Stimulated activated CD8-positive, alpha-beta memory T cell treated with anti-CD3 and anti-CD28 coated beads, Interleukin-7, amount 100 ng/mL, for 4 hours (primary cell): Measurements from ENCODE around the gene PARD3B.

Source experiments
- DNase-seq, 2 donors: peaks; one replicate each; pipeline ENCODE4 v3.0.0-alpha.2; 2020; ENCODE audit warnings: low read depth in 2 of 2

PARD3B gene

DNA sequence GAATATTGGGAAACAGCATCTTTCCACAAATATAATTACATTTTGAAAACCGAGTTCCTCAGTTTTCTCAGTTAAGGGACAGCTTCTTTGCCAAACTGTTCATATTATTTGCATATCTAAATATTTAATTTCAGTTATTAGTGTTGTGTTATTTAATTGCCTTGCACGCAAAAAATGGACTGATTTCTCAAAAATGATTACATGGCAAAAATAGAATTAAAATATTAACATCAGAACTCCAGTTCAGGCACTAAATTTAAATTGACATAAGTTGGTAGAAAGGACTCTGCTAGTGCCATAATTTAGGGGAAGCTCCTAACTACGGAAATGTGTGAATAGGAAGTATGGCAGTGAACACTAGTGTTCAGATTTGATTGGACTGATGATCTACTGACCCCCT, 209.6 kb downstream of the PARD3B start:
- no peak for DNase-seq

DNA sequence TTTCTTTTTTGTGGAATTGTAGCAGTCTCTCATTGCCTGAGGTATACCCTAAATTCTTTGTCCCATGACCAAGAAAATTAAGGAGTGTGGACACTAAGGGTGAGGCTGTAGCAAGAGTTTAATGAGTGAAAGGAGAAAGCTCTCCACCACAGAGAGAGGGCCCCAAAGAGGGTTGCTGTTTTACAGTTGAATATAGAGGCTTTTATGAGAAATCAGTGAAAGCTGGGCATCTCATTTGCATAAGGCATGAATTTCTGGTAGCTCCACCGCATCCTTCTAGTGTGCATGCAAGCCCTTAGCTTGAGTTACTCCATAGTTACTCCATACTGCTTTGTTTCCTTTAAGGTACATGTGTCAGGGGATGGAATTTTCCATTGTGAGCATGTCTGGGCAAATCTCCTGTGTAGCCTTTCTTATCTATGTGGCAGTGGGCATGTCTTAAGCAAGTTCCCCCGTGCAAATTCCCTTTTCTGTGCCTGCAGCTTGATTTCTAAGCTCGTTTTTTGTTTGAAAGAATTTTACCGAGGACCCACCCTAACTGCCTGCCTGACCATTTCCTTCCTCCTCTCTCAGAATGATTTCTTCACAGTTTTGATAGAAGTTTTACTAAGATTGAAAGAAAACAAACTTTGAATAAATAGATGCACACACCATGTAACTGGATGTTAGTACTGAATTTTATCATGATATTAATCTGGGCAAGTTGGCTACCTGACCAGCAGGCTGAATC, 218.9 kb downstream of the PARD3B start:
- DNase-seq, result no peak

DNA sequence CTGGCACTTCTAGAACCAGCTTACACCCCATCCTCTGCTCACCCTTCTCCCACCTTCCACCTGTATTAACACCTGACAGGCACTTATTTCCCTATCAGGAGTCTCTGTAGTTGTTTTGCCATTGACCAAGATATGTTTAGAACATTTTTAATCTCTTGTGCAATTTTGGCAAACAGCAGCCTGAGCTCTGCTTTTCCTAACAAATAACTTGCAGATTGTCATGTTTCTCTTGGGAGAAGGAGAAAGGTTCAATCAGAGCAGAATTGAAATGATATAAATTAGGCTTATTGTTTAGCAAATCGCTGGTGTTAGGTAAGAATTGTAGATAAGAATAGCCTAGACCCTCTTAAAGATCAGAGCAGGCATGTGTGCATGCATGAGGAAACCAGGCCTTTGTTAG, 225.5 kb downstream of the PARD3B start:
- no peak for DNase-seq

DNA sequence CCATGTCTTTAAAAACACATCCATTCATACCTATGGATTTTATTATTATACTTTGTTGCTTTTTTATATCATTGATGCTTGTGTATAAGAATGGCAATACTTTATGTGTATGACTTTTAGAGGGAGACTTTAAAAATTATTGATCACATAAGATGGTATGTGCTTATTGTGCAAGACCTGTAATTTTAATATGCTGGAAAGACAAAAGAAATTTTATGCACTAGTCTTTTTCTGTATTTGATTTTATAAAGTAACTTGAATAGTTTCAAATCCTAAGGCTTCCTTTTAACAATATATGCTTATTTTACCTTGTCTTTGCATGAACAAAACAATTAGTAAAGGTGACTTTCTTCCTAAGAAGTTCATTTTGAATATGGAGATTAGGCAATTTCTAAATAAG, 226.4 kb downstream of the PARD3B start:
- no peak for DNase-seq

DNA sequence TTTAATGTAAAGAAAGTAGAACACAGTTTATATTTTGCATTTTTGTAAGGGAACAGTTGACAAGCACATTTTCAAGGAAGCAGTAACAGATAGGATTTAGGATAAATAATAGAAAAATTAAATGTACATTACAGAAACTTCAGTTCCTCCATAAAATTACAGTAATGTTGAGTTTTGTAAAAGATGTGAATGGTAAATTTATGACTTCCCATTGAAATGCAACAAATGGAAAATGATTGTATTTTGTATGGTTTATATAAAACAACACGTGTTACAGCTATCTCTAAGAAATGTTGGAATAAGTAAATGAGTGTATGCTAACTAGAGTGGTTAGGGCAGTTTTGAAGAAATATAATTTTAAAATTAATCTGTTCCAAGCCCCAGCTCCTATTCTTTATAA, 227.3 kb downstream of the PARD3B start:
- no peak for DNase-seq

DNA sequence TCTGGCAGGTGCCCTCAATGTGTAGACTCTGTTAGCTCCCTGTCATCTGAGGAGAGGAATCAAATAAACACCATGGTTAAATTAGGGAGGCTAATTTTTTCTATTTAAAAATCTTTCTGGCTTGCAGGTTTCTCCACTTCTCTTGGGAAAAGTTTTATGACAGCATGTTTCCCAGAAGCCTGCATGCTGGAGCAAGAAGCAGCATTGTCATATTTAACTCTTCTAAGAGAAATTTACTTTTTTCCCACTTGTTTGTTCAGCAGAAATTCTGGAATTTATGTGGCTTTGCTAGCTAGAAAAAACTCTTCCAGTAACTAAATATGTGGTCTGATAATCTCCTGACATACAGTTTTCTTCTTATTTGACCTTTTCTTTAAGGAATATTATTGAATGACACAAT, 230.5 kb downstream of the PARD3B start:
- no peak for DNase-seq

DNA sequence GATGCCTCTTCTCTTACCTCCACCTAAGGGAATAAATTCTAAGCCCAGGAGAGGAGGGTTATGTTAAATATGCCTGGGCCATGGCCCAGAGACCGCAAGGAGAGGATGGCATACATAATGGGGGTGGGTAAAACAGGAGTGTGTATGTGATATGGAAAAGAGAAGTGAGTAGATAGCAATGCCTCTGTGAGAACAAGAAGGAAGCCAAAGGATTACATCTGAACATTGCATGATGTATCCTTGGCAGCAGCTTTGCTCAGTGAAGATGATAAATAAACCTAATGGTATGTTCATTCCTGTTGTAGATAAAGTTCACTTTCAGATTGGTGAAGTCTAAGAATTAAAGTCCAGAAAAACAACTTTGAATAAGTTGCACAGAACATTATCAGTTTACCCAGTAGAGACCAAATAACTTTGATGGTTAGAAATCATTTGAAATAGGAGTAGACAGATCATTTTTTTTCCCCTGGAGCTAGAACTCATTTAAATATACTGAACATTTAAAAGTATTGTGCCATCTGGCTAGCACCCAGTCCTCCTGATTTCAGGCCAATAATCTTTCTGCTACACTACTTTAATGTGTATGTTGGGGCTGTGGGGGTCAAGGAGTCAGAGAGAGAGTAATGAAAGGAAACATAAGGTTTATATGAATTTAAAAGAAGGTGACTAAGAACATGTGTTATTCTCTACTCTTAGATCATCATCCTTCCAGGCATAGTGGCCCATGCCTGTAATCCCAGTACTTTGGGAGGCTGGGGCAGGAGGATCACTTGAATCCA, 231.7 kb downstream of the PARD3B start:
- DNase-seq, result no peak

DNA sequence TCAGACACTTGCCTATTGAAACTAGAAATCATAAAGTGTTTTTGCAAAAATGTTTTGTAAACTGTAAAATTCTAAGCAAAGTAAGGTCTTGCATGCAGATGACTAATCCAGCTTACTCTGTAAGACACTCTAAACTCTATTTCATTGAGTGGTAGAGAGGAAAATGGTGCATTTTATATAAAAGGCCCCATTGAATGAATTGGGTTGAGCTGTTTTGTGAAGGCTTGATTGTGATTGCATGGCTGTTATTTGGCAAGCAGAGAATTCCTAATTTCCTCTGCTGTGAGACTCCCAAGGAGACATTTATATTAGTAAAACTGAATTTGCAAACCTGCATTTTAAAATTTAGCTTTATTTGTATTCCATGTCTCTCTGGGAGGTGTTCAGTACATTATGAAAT, 234.5 kb downstream of the PARD3B start:
- no peak for DNase-seq

DNA sequence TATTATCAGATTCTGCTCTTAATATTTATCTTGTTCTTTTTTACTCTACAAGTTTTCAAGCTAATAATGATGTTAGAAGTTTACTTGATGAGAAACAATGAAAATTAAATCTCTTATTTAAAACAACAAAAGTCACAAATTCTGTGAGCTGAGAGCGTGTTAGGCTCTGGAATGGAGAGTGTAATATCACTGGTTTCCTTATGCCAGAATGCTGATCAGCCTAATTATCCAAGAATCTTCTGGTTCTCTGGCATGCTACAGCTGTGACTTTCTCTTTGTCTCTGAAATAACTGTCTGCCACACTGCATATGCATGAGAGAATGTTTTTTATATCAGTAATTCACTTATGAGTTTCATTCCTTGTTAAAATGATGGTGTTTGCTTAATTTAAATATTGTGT, 236.7 kb downstream of the PARD3B start:
- no peak for DNase-seq

DNA sequence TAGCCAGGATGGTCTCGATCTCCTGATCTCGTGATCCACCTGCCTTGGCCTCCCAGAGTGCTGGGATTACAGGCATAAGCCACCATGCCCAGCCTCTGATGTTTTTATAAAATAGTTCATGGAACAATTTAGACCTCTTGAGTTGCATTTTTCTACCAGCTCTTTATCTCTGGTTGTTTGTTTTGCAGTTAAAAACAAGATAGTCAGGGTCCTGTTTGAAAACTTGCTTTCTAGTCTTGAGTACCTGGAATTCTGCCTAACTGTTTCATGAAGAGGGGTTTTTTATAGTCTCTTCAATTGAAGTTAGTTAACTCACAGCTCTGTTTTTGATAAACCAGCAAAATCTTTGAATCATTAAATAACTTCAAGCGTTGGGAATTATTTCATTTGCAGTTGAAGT, 244.8 kb downstream of the PARD3B start:
- DNase-seq, result no peak

DNA sequence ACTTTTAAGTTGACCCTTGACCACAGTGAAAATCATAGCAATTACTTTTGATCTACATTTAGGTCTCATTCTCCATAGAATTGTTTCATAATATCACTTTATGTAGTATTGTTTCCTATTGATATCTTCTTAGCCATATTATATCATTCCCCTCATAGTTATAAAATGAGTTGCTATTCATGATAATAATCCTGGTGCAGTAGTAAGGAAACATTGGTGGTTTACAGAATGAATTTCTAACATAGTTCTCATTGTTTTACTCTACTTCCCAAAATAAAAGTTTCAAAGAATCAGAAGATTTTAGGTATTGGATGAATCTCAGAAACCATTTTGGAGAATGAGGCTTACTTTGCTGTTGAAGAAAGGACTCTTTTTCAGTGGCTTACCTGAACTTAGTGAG, 246.0 kb downstream of the PARD3B start:
- DNase-seq, result no peak

DNA sequence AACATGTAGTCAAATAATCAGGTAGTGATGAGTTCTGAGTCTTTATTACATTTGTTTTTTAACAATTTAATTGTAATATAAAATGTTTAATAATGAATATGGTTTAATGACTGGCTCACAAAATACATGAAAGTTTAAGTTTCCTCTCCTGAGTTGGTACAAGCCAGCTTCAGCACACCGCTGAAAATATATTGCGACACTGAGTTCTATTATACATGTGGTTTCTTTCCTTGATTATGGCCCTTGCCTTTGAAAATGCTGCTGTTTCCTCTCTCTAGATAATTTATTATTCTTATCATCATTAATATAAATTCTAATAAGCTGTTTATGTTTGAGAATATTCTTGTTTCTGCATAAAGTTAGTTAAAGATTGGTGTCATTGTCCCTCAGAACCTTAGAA, 249.3 kb downstream of the PARD3B start:
- no peak for DNase-seq

DNA sequence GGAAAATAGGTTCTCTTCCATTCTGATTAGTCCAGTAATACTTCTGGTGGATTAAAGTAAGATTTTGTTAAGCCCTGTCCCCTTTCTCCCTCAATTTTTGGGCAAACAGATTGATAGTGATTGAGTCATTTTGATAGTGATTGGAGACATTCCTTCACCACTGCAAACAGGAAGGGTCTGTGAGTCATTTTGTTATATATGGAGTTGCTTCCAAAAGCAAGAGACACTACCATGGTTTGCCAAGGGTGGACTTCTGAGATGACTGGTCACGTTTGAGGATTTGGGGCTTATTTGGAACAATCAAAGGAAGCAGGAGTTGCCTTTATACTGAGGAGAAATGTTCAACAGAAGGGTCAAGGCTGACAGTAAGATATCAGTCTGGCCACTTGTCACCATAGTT, 249.9 kb downstream of the PARD3B start:
- no peak for DNase-seq

DNA sequence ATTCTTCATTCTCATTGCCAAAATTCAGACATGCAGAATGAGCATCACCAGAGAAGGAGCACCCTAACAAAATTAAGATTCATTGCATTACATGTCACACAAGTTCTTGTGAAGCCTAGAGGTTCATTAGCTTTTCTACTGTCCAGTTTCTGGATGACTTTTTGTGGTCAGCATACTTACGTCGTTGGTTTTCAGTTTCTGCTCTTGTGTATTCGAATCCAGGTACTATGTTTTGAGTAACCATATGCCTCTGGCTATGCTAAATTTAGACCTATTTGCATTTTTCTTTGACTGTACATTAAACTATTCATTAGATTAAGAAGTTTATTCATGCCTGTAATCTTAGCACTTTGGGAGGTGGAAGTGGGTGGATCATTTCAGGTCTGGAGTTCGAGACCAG, 251.3 kb downstream of the PARD3B start:
- no peak for DNase-seq

DNA sequence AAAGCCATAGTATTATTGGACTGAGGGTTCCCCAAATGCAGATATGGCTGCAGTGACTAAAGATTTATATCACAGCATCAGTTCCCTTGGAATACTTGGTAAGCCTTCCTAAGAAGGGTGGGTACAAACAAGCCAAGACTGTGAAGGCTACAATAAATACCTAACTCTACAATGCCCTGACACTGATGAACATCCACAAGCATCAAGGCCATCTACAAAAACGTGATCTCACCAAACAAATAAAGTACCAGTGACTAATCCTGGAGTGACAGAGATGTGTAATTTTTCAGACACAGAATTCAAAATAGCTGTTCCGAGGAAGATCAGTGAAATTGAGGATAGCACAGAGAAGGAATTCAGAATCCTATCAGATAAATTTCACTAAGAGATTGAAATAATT, 254.5 kb downstream of the PARD3B start:
- no peak for DNase-seq

DNA sequence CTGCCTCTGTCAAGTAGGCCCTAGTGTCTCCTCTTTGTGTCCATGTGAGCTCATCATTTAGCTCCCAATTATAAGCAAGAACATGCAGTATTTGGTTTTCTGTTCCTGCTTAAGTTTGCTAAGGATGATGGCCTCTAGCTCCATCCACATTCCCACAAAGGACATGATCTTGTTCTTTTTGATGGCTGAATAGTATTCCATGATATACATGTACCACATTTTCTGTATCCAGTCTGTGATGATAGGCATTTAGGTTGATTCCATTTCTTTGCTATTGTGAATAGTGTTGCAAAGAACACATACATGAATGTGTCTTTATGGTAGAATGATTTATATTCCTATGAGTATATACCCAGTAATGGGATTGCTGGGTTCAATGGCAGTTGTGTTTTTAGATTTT, 263.2 kb downstream of the PARD3B start:
- DNase-seq, result no peak

DNA sequence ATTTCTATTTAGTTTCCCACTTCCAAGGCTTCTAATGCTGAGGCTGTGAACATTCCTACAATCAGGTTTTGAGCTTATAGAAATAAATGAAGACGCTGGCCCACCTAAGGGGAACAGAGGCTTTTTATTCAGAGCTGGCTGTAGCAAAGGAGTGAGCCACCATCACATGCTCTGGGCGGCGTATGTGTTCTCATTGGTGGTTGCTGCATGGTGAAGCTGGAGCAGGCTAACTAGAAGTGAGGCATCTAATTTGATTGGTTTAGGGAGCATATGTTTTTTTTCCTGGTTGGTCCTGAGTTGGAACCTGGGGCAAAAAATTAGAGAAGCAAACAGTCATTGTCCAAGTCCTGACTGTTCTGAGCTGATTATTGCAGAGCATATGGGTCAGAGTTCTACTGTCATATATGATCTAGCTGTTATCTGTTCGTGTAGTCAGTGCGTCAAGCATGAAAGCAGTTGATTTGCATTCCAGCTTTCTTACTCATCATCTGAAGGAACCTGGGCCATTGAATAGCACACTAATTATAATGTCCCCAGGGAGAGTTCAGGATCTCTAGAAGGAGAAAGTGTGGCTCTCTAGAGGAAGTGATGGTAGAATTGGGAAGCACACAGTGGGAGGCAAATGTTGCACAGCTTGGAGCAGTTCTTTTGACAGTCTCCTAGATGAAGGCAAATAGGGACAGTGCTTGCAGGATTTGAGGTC, 279.6 kb downstream of the PARD3B start:
- DNase-seq, result no peak

DNA sequence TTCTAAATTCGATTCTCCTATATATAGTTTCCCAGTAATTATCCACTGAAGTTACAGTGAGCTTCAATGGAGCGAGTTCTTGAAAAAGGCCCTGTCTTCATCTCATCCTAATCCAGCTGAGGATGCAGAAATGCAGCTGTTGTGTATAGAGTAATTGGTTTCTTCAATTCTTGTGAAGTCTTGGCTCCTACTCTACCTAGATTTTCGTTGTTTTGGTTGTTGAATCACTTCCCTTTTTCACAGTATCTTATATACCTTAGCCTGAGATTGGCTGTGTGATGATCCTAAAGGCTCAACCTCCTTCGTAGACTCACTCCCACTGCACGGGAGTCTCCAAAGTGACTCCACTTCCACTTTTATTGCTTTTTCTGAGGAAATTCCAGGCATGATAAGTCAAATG, 280.4 kb downstream of the PARD3B start:
- no peak for DNase-seq

DNA sequence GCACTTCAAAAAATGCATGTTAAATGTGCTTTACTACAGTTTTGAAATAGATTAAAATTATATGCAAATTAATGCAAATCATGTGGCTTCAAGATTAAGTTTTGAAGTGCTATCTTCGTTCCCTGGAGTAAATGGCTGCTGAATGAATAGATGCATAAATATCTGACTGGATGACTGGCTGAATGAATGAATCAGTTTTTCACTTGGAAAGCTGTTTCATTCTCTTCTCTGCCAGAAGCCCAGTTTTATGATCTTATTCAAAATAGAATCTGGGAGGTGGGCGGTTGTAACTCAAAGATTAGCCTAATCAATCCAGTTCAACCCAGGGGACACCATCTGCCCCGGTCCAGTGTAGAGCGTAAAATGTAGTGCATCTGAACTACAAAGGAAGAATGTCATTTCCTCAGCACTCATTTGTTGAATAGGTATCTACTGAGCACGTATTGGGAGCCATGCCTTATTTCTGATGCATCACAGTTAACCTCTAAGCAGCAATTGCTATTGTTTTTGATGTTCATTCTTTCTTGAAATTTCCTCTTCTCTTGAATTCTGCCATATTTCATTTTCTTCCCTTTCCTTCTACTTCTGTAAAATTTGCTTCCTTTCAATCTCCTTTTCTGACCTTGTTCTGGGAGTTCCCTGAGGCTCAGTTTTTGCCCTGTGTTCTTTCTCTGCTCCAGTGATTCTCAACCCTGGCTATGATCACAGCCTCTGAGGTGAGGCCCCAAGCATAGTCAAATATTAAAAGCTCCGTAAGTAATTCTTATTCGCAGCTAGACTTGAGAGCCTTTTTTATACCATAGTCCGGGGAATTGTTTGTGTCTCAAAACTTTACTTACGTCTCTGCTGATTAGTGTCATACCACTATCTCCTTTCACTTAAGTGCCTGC, 282.7 kb downstream of the PARD3B start:
- no peak for DNase-seq

DNA sequence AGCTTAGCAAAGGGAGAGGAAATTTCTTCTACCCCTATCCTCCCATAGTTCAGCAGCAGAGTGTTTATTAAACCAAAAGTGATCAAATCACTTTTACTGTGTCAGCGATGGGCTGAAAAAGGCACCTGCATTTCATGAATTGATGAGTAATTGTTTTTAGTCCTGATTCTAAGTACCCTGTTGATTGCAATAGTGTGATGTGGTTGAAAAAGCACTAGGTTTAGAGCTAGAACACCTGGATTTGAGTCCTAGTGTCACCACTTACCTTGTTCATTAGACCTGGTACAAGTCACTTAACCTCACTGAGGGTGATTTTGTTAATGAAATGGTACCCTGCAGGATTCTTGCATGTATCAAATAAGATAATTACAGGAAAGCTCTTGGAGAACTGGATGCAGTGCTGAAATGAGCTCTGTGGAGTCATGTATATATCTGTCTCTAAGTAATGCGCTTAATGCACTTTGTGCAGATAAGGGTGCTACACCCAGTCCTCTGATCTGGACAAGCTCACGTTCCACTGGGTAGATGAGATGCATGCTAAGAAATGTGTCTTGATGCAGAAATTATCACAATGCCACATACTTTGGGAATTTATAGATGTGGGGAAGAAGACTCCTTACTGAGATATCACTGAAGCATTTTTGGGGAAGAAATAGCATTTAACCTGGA, 289.6 kb downstream of the PARD3B start:
- DNase-seq, result no peak

DNA sequence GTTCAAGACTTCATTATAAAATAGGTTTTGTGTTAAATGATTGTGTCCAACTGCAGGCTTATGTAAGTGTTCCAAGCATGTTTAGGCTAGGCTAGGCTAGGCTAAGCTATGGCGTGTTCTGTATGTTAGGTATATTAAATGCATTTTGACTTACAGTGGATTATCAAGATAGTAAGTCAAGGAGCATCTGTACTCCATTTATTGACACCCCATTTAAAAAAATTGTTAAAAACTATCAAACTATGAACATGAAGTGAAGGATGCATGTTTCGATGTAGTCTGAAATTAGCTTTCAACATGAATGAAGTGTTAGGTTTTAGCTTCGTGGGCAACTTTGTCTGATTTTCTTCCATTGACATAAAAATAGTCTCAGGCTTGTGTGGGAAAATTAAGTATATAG, 290.5 kb downstream of the PARD3B start:
- DNase-seq, result no peak
